ENCODE measurements around the gene GBX1.

Gene GBX1

GRCh38 chr7:151204383-151205032 is 37.0 kb upstream of the GBX1 start:
- H3K79me2 ChIP-seq (ENCODE audit: control insufficient read depth, low read length) = no peaks in the 10 kb centered on the region
- peaks cover 21% of the 10 kb centered on the region for H3K27me3 ChIP-seq (ENCODE audit: control insufficient read depth, low read length)
- no peak overlapping the region for H3K4me2 ChIP-seq (ENCODE audit: low read length)
- H3F3A ChIP-seq (ENCODE audit: control insufficient read depth, insufficient read depth) = no peaks in the 10 kb centered on the region
- no peaks in the 10 kb centered on the region for H3K9me3 ChIP-seq (ENCODE audit: control insufficient read depth, insufficient read depth, low read length)
- H3K36me3 ChIP-seq (ENCODE audit: control insufficient read depth, low read length) = no peaks in the 10 kb centered on the region
- TF ChIP-seq EZH2phosphoT487 (IDR thresholded peaks at IDR 0.05; ENCODE audit: borderline replicate concordance, low read length) = no peak
- TF ChIP-seq CTCF (IDR thresholded peaks at IDR 0.05; ENCODE audit: low read depth, low read length, poor library complexity, severe bottlenecking) = no peak
- no peaks in the 10 kb centered on the region for H4K20me1 ChIP-seq (ENCODE audit: control insufficient read depth, insufficient read depth, low read depth, low read length)
- no peaks in the 10 kb centered on the region for H3K9me2 ChIP-seq (replicated peaks; ENCODE audit: control insufficient read depth, low read length)
- no peak overlapping the region for H3K27ac ChIP-seq (ENCODE audit: low read depth, low read length)
- no peak overlapping the region for H3K4me3 ChIP-seq (ENCODE audit: low read length)
- no peaks in the 10 kb centered on the region for H3K4me1 ChIP-seq (ENCODE audit: control insufficient read depth, low read length)

GRCh38 chr7:151202836-151203235 is 35.3 kb upstream of the GBX1 start:
- Histone ChIP-seq H3K79me2 (ENCODE audit: control insufficient read depth, low read length) (no peaks in the 10 kb centered on the region), H3F3A (ENCODE audit: control insufficient read depth, insufficient read depth) (no peaks in the 10 kb centered on the region), H3K4me3 (ENCODE audit: low read length) (no peak overlapping the region), H3K4me1 (ENCODE audit: control insufficient read depth, low read length) (no peaks in the 10 kb centered on the region), H3K4me2 (ENCODE audit: low read length) (no peak overlapping the region), H3K9me3 (ENCODE audit: control insufficient read depth, insufficient read depth, low read length) (no peaks in the 10 kb centered on the region), H3K36me3 (ENCODE audit: control insufficient read depth, low read length) (no peaks in the 10 kb centered on the region), H4K20me1 (ENCODE audit: control insufficient read depth, insufficient read depth, low read depth, low read length) (no peaks in the 10 kb centered on the region), H3K27me3 (ENCODE audit: control insufficient read depth, low read length) (peaks cover 21% of the 10 kb centered on the region), H3K27ac (ENCODE audit: low read depth, low read length) (no peak overlapping the region), H3K9me2 (replicated peaks; ENCODE audit: control insufficient read depth, low read length) (no peaks in the 10 kb centered on the region)
- TF ChIP-seq EZH2phosphoT487 (IDR thresholded peaks at IDR 0.05; ENCODE audit: borderline replicate concordance, low read length) (no peak), CTCF (IDR thresholded peaks at IDR 0.05; ENCODE audit: low read depth, low read length, poor library complexity, severe bottlenecking) (no peak)

- Histone ChIP-seq H3K79me2 (ENCODE audit: control insufficient read depth, low read length) (no peaks in the 10 kb centered on the region), H3K4me2 (ENCODE audit: low read length) (no peak overlapping the region), H4K20me1 (ENCODE audit: control insufficient read depth, insufficient read depth, low read depth, low read length) (no peaks in the 10 kb centered on the region), H3K9me2 (replicated peaks; ENCODE audit: control insufficient read depth, low read length) (no peaks in the 10 kb centered on the region), H3K4me1 (ENCODE audit: control insufficient read depth, low read length) (no peaks in the 10 kb centered on the region), H3K27ac (ENCODE audit: low read depth, low read length) (no peak overlapping the region), H3F3A (ENCODE audit: control insufficient read depth, insufficient read depth) (no peaks in the 10 kb centered on the region), H3K27me3 (ENCODE audit: control insufficient read depth, low read length) (peaks cover 25% of the 10 kb centered on the region), H3K9me3 (ENCODE audit: control insufficient read depth, insufficient read depth, low read length) (no peaks in the 10 kb centered on the region), H3K4me3 (ENCODE audit: low read length) (no peak overlapping the region), H3K36me3 (ENCODE audit: control insufficient read depth, low read length) (no peaks in the 10 kb centered on the region)
- TF ChIP-seq CTCF (IDR thresholded peaks at IDR 0.05; ENCODE audit: low read depth, low read length, poor library complexity, severe bottlenecking) = no peak
- no peak for TF ChIP-seq EZH2phosphoT487 (IDR thresholded peaks at IDR 0.05; ENCODE audit: borderline replicate concordance, low read length)
Measured at GRCh38 chr7:151201751-151202150, 34.3 kb upstream of the GBX1 start.

All from DOHH2 (cell line).